Coronary artery (tissue), 2 donors: Measurements from ENCODE around the gene RAB15.

Experiments
- DNase-seq: peaks from one replicate; pipeline ENCODE4 v3.0.0-alpha.2; 2017; ENCODE audit warnings: low spot score
- H3K27ac ChIP-seq, 2 donors: fragments of 200-600 bp; sonication (generic); one replicate each; pipeline ENCODE4 v1.5.1; 2016 to 2019
- H3K4me3 ChIP-seq: fragments of 200-600 bp; sonication (generic); 2 replicates; pipeline ENCODE4 v1.5.1; 2016; ENCODE audit warnings: mild to moderate bottlenecking, moderate library complexity
- TF ChIP-seq, protein P1 (sequence below): fragments of 200-600 bp; sonication (generic); IDR thresholded peaks from one replicate; pipeline ENCODE4 v1.5.1; 2019; ENCODE audit warnings: antibody characterized with exemption

The RAB15 gene

DNA sequence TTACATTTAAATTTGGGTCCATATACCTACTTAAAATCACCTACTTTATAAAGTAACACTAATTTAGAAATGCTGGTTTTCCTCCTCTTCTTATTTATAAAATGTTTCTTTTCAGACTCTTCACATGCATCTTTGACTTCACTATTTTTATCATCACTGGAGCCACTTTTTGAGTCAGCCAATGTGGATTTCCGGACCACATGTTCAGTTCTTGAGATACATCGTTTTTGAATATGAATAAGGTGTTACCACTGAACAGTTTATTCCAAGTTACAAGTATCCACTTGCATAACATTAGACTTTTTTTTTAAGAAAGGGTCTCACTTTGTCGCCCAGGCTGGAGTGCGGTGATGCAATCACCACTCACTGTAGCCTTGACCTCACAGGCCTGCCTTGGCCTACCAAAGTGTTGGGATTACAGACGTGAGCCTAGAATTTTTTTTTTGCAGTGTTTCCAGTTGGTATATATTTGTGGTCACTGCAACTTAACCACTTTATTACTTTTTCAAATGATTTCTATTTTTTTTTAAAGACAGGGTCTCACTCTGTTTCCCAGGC lies 20.3 kb upstream of the RAB15 start:
- H3K27ac ChIP-seq, result no peak overlapping the region
- no peak overlapping the region for H3K4me3 ChIP-seq
- TF ChIP-seq, protein P1, sequence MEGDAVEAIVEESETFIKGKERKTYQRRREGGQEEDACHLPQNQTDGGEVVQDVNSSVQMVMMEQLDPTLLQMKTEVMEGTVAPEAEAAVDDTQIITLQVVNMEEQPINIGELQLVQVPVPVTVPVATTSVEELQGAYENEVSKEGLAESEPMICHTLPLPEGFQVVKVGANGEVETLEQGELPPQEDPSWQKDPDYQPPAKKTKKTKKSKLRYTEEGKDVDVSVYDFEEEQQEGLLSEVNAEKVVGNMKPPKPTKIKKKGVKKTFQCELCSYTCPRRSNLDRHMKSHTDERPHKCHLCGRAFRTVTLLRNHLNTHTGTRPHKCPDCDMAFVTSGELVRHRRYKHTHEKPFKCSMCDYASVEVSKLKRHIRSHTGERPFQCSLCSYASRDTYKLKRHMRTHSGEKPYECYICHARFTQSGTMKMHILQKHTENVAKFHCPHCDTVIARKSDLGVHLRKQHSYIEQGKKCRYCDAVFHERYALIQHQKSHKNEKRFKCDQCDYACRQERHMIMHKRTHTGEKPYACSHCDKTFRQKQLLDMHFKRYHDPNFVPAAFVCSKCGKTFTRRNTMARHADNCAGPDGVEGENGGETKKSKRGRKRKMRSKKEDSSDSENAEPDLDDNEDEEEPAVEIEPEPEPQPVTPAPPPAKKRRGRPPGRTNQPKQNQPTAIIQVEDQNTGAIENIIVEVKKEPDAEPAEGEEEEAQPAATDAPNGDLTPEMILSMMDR, result no peak
- no peak for DNase-seq

DNA sequence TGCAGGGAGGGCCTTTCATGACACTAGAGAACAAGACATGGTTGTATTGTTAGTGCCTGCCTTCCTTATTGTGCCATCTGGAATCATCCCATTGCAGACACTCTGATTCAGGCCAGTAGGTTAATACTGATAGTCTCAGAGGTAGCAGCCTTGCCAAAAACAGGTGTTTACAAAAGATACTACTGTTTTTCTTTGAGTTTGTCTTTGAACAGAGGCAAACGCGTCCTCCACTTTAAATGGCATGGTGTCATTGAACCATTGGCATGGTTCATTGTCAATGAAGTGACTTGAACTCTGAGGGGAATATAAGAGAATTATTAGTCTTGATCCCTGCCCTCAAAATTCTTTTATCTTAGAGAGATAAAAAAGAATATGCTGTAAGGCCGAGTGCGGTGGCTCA lies 18.8 kb upstream of the RAB15 start:
- TF ChIP-seq, protein P1, result no peak
- DNase-seq, result no peak

DNA sequence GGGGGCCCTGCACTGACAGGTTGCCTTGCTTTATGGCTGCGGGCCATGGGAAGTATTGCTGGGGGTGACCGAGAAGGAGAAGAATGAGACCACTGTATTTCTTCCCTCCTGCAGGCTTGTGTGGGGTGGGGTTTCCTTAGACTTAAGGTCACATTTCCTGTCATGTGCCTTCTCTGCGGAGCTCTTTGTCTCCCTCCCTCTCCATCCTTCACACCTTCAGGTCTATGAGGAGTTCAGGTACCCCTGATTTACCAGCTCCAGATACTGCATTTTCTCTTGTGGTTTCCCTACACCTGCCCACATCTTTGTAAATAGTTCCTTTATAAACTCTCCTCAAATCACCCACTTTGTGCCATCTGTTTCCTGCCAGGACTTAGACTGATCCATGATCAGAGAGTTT lies 18.2 kb upstream of the RAB15 start:
- TF ChIP-seq, protein P1, result no peak
- no peak overlapping the region for H3K27ac ChIP-seq
- H3K4me3 ChIP-seq, result no peak overlapping the region
- no peak for DNase-seq

More for the DNA sequence above, 18.8 kb upstream of the RAB15 start:
- H3K27ac ChIP-seq, result no peak overlapping the region
- no peak overlapping the region for H3K4me3 ChIP-seq

DNA sequence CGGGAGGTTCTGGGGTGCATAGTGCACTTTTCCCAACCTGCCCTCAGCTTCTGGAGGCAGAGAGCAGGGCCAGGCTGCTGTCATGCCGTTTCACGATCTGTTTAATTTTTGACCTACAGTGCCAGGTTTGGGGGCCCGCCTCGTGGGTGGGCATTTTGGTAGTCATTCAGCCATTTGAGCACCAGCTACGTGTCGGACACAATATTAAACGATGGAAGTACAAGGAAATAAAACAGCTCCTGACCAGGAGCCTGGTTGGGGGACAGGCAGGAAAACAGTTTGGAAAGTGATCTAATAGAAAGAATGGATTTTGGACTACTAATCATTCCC lies 15.3 kb upstream of the RAB15 start:
- no peak for DNase-seq

DNA sequence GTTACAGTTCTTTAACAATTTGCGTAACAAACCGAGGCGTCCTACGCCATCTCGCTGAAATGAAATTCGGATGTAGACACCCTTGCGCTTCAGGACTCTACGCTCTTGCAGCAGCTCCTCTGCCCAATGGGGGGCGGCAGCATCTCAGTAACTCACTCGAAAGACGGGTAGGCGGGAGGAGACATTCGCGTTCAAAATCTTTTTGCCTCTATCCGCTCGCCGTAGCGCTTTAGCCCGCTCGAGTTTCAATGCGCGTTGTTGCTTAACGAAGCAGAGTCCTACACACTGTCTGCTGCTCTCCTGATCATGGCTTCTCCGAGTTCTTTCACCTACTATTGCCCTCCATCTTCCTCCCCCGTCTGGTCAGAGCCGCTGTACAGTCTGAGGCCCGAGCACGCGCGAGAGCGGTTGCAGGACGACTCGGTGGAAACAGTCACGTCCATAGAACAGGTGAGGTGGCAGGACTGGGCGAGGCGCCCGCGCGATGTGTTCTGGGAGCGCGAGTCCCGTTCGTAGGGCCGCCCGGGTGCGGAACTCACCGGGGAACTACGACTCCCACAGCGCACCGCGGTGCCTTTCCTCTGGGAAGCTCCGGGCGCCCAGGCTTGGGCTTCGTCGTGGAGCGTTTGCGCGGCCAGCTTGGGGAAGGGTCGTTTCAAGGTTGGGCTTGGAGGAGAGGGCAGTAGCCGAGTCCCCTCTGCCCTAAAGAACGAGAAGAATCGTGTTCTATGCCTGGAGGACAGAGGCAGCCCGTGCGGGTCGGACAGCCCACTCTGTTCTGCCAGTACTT lies 14.7 kb upstream of the RAB15 start, which contains the start of gene FNTB:
Gene FNTB, plus strand, starts transcription at position 248 of the 790 bp plus-strand sequence. Its CDS starts 59 bp downstream, at position 307.
- TF ChIP-seq, protein P1, result peak; percentile 46
- peak within 1 kb of the TSS; percentile 81 for H3K4me3 ChIP-seq
- peak; percentile 95 for DNase-seq
- peak within 1 kb of the TSS; percentile 69 to 84 for H3K27ac ChIP-seq

More for the DNA sequence above, 15.3 kb upstream of the RAB15 start:
- TF ChIP-seq, protein P1, result no peak
- H3K27ac ChIP-seq, result peak overlapping the region; percentile 69 to 84
- peak overlapping the region; percentile 81 for H3K4me3 ChIP-seq

DNA sequence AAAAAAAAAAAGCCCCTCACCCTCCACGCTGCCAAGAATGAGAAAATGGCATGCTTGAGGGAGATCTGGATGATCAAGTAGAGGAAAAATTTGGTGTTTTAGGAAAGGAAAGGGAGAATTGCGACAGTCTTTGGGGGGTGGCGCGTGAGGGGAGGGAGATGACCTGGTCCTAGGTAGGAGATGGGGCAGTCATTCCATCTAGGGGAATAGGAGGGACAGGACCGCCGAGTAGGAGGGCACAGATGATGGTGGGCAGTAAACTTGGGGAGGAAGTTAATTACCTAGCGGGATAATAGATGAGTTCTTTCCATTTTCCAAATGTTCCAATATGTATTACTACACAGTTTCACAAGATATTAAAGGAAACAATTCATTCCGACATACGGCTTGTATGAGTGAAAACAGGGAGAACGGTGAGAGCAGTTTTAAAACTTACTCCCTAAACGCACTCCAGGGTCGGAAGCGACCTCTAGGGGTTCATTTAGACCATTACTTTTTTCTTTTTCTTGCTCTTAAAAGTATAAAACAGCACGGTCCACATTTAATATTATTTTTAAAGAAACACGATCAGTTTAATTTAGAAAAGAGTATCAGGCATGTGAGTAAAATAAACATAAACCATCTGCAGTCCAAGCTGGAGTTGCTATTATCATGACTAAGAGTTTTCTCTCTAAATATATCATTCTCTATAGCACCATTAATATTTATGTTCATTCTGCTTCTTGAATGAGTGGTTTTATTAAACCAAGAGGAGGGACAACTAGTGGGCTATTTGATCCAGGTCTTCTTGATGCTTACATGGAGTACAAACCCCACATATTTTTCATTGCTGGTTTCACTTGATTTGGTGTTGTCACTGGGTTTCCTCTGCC lies 11.5 kb upstream of the RAB15 start:
- no peak for DNase-seq
- peak overlapping the region; percentile 42 for H3K4me3 ChIP-seq
- H3K27ac ChIP-seq, result no peak overlapping the region
- TF ChIP-seq, protein P1, result peak; percentile 70
